BJ (cell line): Measurements from ENCODE around the gene PRM1. TPM values are rescaled to one million over a fixed set of nuclear protein-coding genes. Genes with fewer than 3 reads are reported as not detected.

Source experiments
- CTCF ChIA-PET: fragments of 350-600 bp; formaldehyde crosslinking; extraction: SDS; loops from one replicate; lab custom pipeline; 2021; ENCODE audit warnings: antibody characterized with exemption, inconsistent platforms; lab: Yijun Ruan, JAX
- POLR2A ChIA-PET: fragments of 300-600 bp; sonication (Branson Sonifier 250); formaldehyde crosslinking; extraction: SDS; loops from one replicate; lab custom pipeline; 2021; ENCODE audit warnings: antibody characterized with exemption; lab: Charles Lee
- DNase-seq: peaks from one replicate; pipeline ENCODE4 v3.0.0-alpha.2; 2011; ENCODE audit warnings: low read depth
- H3K27me3 ChIP-seq: 2 replicates; pipeline ENCODE4 v1.6.0; 2011; ENCODE audit warnings: low read length; ENCODE audit not compliant: control insufficient read depth, insufficient read depth
- H3K36me3 ChIP-seq: 2 replicates; pipeline ENCODE4 v1.5.1; 2011; ENCODE audit warnings: low read length; ENCODE audit not compliant: control insufficient read depth, insufficient read depth
- H3K4me3 ChIP-seq: 2 replicates; pipeline ENCODE4 v1.5.1; 2011; ENCODE audit warnings: low read depth, mild to moderate bottlenecking, control low read depth, low read length
- CTCF ChIP-seq: IDR thresholded peaks from 2 replicates; pipeline ENCODE4 v1.5.1; 2011; ENCODE audit warnings: low read depth, mild to moderate bottlenecking, control low read depth, inconsistent platforms, low read length, moderate library complexity; ENCODE audit not compliant: insufficient read depth
- polyA plus RNA-seq: library from polyadenylated mRNA; depleted of rRNA; stranded (reverse); fragments of >200 nt; gene quantifications from 2 replicates; pipeline ENCODE4 v1.2.3, GENCODE V29; 2011

Gene PRM1
- polyA plus RNA-seq, 1 experiment = not detected

- TF ChIP-seq CTCF = no peak
- CTCF ChIA-PET = interaction anchor here (0.6 to 13.2 kb wide), 20 partner anchors 8 to 306 kb away, joined by 3 to 209 read pairs (median 4); partner anchors contain the start of gene PRM3
- POLR2A ChIA-PET = interaction anchor here (0.6 kb wide), 1 partner anchor 295 kb away, joined by 5 read pairs; no protein-coding TSS in a partner anchor
- no peak for DNase-seq
- H3K27me3 ChIP-seq = no peaks in the 10 kb centered on the region
- H3K36me3 ChIP-seq = peaks cover 3% of the 10 kb centered on the region
- peak overlapping the region; percentile 57 for H3K4me3 ChIP-seq
These were observed 26.9 kb downstream of the PRM1 start for GRCh38 chr16:11253995-11254912.

- ChIA-PET CTCF (interaction anchor here (0.6 to 13.2 kb wide), 5 partner anchors 14 to 286 kb away, joined by 3 to 209 read pairs (median 3); no protein-coding TSS in a partner anchor), POLR2A (no interaction called here)
- no peak for DNase-seq
- Histone ChIP-seq H3K4me3 (peak overlapping the region; percentile 57), H3K27me3 (no peaks in the 10 kb centered on the region), H3K36me3 (peaks cover 3% of the 10 kb centered on the region)
- no peak for TF ChIP-seq CTCF
These were observed 27.8 kb downstream of the PRM1 start for GRCh38 chr16:11253009-11253994.

- POLR2A ChIA-PET = no interaction called here
- TF ChIP-seq CTCF = no peak
- Histone ChIP-seq H3K27me3 (no peaks in the 10 kb centered on the region), H3K4me3 (no peak overlapping the region), H3K36me3 (peaks cover 3% of the 10 kb centered on the region)
- CTCF ChIA-PET = interaction anchor here (0.6 to 13.2 kb wide), 3 partner anchors 81 to 285 kb away, joined by 3 to 209 read pairs (median 5); no protein-coding TSS in a partner anchor
- no peak for DNase-seq
These were observed 28.6 kb downstream of the PRM1 start for GRCh38 chr16:11252482-11252931.

- POLR2A ChIA-PET = no interaction called here
- no peak for DNase-seq
- Histone ChIP-seq H3K4me3 (no peak overlapping the region), H3K27me3 (no peaks in the 10 kb centered on the region), H3K36me3 (peaks cover 3% of the 10 kb centered on the region)
- CTCF ChIA-PET = interaction anchor here (0.6 to 13.2 kb wide), 3 partner anchors 81 to 284 kb away, joined by 3 to 209 read pairs (median 5); no protein-coding TSS in a partner anchor
- no peak for TF ChIP-seq CTCF
These were observed 29.3 kb downstream of the PRM1 start for GRCh38 chr16:11251525-11252481.
